OCI-LY7 (cell line): ENCODE measurements around the gene HCFC2. TPM values are rescaled to one million over a fixed set of nuclear protein-coding genes. Genes with fewer than 3 reads are reported as not detected.

Source experiments
- BruUV-seq: library from RNA; stranded (reverse); fragments of 400-500 nt; replicated peaks from 2 replicates; lab custom pipeline; 2021; lab: Mats Ljungman, UMichigan
- CTCF ChIA-PET: fragments of 300-600 bp; sonication (Branson Sonifier 250); formaldehyde crosslinking; loops from one replicate; lab custom pipeline; 2022; ENCODE audit warnings: antibody characterized with exemption; ENCODE audit not compliant: unreplicated experiment; lab: Charles Lee
- POLR2A ChIA-PET: fragments of 300-600 bp; sonication (Branson Sonifier 250); formaldehyde crosslinking; loops from one replicate; lab custom pipeline; 2022; ENCODE audit warnings: antibody characterized with exemption; lab: Charles Lee
- DNase-seq: peaks from one replicate; pipeline ENCODE4 v3.0.0-alpha.2; 2015; ENCODE audit warnings: low spot score
- H2AFZ ChIP-seq: fragments of 200-600 bp; sonication (generic), shearing (Covaris generic); 2 replicates; pipeline ENCODE4 v1.6.1; 2014; ENCODE audit warnings: mild to moderate bottlenecking, antibody characterized with exemption, low read length, moderate library complexity
- H3K27ac ChIP-seq: fragments of 200-600 bp; sonication (generic); 2 replicates; pipeline ENCODE4 v1.5.1; 2014; ENCODE audit warnings: mixed run types, low read depth, mild to moderate bottlenecking, moderate library complexity, low read length, inconsistent platforms; ENCODE audit not compliant: poor library complexity, severe bottlenecking
- H3K36me3 ChIP-seq: fragments of 200-600 bp; sonication (generic); 2 replicates; pipeline ENCODE4 v1.6.1; 2014; ENCODE audit warnings: mild to moderate bottlenecking, antibody characterized with exemption, low read length, moderate library complexity, mixed read lengths; ENCODE audit not compliant: insufficient read depth
- H3K4me1 ChIP-seq: fragments of 200-600 bp; sonication (generic); 2 replicates; pipeline ENCODE4 v1.5.1; 2014; ENCODE audit warnings: mild to moderate bottlenecking, low read length; ENCODE audit not compliant: insufficient read depth, poor library complexity, severe bottlenecking
- H3K4me2 ChIP-seq: fragments of 200-600 bp; sonication (generic); 2 replicates; pipeline ENCODE4 v1.6.1; 2014; ENCODE audit warnings: mild to moderate bottlenecking, low read length
- H3K4me3 ChIP-seq: fragments of 200-600 bp; sonication (generic); 2 replicates; pipeline ENCODE4 v1.5.1; 2014; ENCODE audit warnings: mild to moderate bottlenecking, low read depth, low read length; ENCODE audit not compliant: poor library complexity, severe bottlenecking
- H3K79me2 ChIP-seq: fragments of 200-600 bp; sonication (generic); 2 replicates; pipeline ENCODE4 v1.6.1; 2016; ENCODE audit warnings: low read depth, mild to moderate bottlenecking, low read length, moderate library complexity, mixed read lengths; ENCODE audit not compliant: insufficient read depth
- H3K9me2 ChIP-seq: fragments of 200-600 bp; sonication (generic); 2 replicates; pipeline ENCODE4 v1.6.1; 2016; ENCODE audit warnings: mild to moderate bottlenecking, low read length, mixed read lengths; ENCODE audit not compliant: insufficient read depth
- H3K9me3 ChIP-seq: fragments of 200-600 bp; sonication (generic); 2 replicates; pipeline ENCODE4 v1.6.1; 2014; ENCODE audit warnings: mild to moderate bottlenecking, mixed run types, low read length, mixed read lengths
- H4K20me1 ChIP-seq: fragments of 200-600 bp; sonication (generic); 2 replicates; pipeline ENCODE4 v1.6.1; 2014; ENCODE audit warnings: mild to moderate bottlenecking, antibody characterized with exemption, low read length, moderate library complexity, mixed read lengths; ENCODE audit not compliant: insufficient read depth
- EZH2phosphoT487 ChIP-seq: fragments of 200-600 bp; sonication (generic); IDR thresholded peaks from 2 replicates; pipeline ENCODE4 v1.6.1; 2018; ENCODE audit warnings: low read depth, borderline replicate concordance, mild to moderate bottlenecking, mixed run types, antibody characterized with exemption, low read length, moderate library complexity, mixed read lengths
- intact Hi-C: fragments of 100-400 bp; cut with micrococcal nuclease; formaldehyde crosslinking; loops from one replicate; pipeline ENCODE4 v1.10.0; 2022; ENCODE audit not compliant: unreplicated experiment
- total RNA-seq, 2 experiments: library from RNA; depleted of rRNA in 1 of 2; stranded (reverse); fragments of >200 nt in 1 of 2; shearing (Covaris generic) in 1 of 2; gene quantifications; 2 replicates each; pipeline ENCODE4 v1.2.3, GENCODE V29; 2014 to 2022
- TF ChIP-seq, protein P1 (sequence below): fragments of 200-600 bp; sonication (generic); conservative IDR thresholded peaks from 2 replicates; pipeline ENCODE4 v1.5.1; 2014; ENCODE audit warnings: mild to moderate bottlenecking, antibody characterized with exemption, low read length, moderate library complexity, mixed read lengths

Gene HCFC2
- total RNA-seq, 2 experiments from 2014 or later = 8.7 to 11.8 TPM

DNA sequence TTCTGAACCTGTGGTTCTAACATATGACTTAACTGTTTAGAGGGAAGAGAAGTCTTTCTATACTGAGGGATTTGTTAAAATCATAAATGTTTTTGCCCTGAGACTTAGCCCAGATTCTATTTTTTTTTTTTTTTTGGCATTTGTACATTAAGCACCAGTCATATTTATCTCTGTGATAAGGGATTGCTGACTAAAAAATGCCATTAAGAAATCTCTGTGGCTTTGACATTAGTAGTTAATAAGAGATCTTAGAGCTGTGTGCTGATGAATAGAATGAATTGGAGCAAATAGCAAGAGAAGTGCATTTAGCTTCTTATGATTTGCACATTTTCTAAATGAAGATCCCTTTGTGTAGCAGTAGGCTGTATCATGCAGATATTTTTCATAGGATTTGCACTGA, 41.1 kb downstream of the HCFC2 start:
- Histone ChIP-seq H3K4me2 (no peak overlapping the region), H3K9me3 (no peaks in the 10 kb centered on the region), H3K36me3 (peaks cover 3% of the 10 kb centered on the region; the same call in 1 of the 2 replicates), H3K27ac (no peak overlapping the region), H3K4me3 (no peak overlapping the region), H3K4me1 (no peaks in the 10 kb centered on the region), H2AFZ (no peak overlapping the region), H4K20me1 (no peaks in the 10 kb centered on the region), H3K9me2 (no peaks in the 10 kb centered on the region), H3K79me2 (no peaks in the 10 kb centered on the region)
- intact Hi-C loops = no loop called here
- BruUV-seq = no TSS peak
- CTCF ChIA-PET = no interaction called here
- POLR2A ChIA-PET = interaction anchor here (0.7 to 1.0 kb wide), 2 partner anchors 41 to 42 kb away, joined by 3 read pairs; partner anchors contain the start of gene HCFC2
- TF ChIP-seq, protein P1, sequence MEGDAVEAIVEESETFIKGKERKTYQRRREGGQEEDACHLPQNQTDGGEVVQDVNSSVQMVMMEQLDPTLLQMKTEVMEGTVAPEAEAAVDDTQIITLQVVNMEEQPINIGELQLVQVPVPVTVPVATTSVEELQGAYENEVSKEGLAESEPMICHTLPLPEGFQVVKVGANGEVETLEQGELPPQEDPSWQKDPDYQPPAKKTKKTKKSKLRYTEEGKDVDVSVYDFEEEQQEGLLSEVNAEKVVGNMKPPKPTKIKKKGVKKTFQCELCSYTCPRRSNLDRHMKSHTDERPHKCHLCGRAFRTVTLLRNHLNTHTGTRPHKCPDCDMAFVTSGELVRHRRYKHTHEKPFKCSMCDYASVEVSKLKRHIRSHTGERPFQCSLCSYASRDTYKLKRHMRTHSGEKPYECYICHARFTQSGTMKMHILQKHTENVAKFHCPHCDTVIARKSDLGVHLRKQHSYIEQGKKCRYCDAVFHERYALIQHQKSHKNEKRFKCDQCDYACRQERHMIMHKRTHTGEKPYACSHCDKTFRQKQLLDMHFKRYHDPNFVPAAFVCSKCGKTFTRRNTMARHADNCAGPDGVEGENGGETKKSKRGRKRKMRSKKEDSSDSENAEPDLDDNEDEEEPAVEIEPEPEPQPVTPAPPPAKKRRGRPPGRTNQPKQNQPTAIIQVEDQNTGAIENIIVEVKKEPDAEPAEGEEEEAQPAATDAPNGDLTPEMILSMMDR = no peak
- DNase-seq = no peak

DNA sequence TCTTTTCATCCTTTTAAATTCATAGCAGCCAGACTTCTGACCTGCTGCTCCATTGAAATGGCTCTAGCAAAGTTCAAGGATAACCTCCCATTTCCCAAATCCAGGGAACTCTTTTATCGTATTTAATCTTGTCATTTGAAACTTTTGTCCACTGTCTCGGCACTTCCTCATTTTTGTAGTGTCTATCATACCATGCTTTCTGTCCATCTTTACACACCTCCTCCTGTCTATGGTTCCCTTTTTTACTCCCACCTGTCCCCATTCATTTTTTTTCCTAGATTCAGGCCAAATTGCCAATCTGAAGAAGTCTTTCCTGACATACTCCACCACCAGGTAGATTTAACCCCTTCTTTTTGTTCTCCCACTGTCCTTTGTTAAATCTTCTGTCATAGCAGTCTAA, 42.6 kb downstream of the HCFC2 start:
- H3K4me3 ChIP-seq = no peak overlapping the region
- H3K9me2 ChIP-seq = no peaks in the 10 kb centered on the region
- H3K79me2 ChIP-seq = no peaks in the 10 kb centered on the region
- ChIA-PET POLR2A (no interaction called here), CTCF (no interaction called here)
- no peak overlapping the region for H3K4me2 ChIP-seq
- H3K9me3 ChIP-seq = no peaks in the 10 kb centered on the region
- DNase-seq = no peak
- no TSS peak for BruUV-seq
- H2AFZ ChIP-seq = no peak overlapping the region
- H3K27ac ChIP-seq = no peak overlapping the region
- peaks cover 3% of the 10 kb centered on the region; the same call in 1 of the 2 replicates for H3K36me3 ChIP-seq
- intact Hi-C loops = no loop called here
- no peaks in the 10 kb centered on the region for H4K20me1 ChIP-seq
- H3K4me1 ChIP-seq = no peaks in the 10 kb centered on the region
- TF ChIP-seq, protein P1 = no peak
- no peak for TF ChIP-seq EZH2phosphoT487

DNA sequence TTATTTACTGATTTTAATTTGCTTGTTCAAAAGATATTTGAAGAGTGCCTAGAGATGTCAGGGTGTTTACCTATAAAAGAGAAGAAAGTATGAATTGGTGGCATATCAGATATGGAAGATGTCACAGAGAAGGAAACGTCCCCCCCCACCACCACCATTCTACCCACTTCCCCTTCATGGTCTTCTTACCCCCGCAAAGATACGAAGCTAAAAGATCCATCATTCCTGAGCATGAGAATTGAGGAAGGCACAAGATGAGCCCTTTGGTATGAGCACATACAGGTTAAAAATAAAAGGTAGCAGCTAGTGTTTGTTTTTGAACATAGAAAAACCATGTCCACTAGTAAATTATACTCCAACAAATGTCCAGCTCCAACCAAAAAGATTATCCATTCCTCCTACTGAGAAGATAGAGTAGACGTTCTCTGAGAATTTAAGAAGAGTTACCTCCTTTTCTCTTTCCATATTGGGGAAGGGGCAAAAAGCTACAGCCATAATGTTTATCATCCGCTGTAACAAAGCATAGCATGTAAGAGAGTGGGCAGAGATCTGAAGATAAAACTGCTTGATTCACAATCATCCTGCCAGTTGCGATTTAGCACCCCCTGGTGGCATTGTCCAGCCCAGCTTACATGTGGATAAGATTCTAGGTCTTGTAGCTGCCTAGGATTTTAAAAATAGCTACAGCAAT, 44.6 kb downstream of the HCFC2 start:
- TF ChIP-seq, protein P1 = peak; percentile 99
- TF ChIP-seq EZH2phosphoT487 = no peak
- Histone ChIP-seq H3K36me3 (no peaks in the 10 kb centered on the region), H3K79me2 (no peaks in the 10 kb centered on the region), H3K4me2 (no peak overlapping the region), H4K20me1 (no peaks in the 10 kb centered on the region), H3K27ac (no peak overlapping the region), H3K9me2 (no peaks in the 10 kb centered on the region), H3K9me3 (no peaks in the 10 kb centered on the region), H2AFZ (no peak overlapping the region), H3K4me3 (no peak overlapping the region), H3K4me1 (no peaks in the 10 kb centered on the region)
- BruUV-seq = no TSS peak
- intact Hi-C loops = loop anchor here (1.0 to 2.0 kb wide), 4 partner anchors 44 to 231 kb away; partner anchors contain the start of gene HCFC2
- ChIA-PET CTCF (interaction anchor here (0.6 to 1.9 kb wide), 8 partner anchors 10 to 226 kb away, joined by 3 to 10 read pairs (median 3); partner anchors contain the start of gene HCFC2), POLR2A (interaction anchor here (0.6 to 1.8 kb wide), 8 partner anchors 11 to 988 kb away, joined by 3 to 6 read pairs (median 4); partner anchors contain the start of genes HCFC2 and TDG)
- DNase-seq = peak; percentile 80
